Jurkat, Clone E6-1 (cell line): ENCODE results near the gene LRRC30.
A peak's percentile ranks its signal among the peaks of the same experiment; 100 is the strongest.

Experiments used
- DNase-seq: peaks from one replicate; pipeline ENCODE4 v3.0.0-alpha.2; 2011; ENCODE audit warnings: low read depth, low spot score
- H3K4me3 ChIP-seq: 2 replicates; pipeline ENCODE4 v1.5.1; 2011; ENCODE audit warnings: mild to moderate bottlenecking, low read length, control low read depth, moderate library complexity

LRRC30 gene

GRCh38 chr18:7234956-7235355, 4.1 kb downstream of the LRRC30 start:
- H3K4me3 ChIP-seq: no peak overlapping the region
- no peak for DNase-seq

- DNase-seq: no peak
- no peak overlapping the region for H3K4me3 ChIP-seq
Observed at GRCh38 chr18:7236072-7236471, 5.2 kb downstream of the LRRC30 start.

DNA sequence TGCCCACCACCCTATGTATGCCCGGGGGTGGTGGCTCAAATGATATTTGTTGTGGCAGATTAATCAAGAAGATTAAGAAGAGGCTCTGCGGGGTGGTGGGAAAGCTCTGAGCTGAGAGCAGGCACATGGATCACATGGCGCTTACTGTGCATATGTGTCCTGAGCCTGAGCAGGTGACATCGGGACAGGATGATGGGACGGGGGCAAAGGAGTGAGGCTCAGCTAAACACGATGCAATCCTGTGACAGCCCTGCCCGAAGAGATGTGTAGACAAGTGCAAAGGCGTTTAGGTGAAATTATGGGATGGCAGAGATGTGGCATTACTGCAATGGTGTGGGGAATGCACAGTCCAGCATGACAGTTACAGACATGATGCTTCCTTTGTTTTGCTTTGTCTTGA, 6.0 kb downstream of the LRRC30 start:
- no peak for DNase-seq
- H3K4me3 ChIP-seq: no peak overlapping the region

DNA sequence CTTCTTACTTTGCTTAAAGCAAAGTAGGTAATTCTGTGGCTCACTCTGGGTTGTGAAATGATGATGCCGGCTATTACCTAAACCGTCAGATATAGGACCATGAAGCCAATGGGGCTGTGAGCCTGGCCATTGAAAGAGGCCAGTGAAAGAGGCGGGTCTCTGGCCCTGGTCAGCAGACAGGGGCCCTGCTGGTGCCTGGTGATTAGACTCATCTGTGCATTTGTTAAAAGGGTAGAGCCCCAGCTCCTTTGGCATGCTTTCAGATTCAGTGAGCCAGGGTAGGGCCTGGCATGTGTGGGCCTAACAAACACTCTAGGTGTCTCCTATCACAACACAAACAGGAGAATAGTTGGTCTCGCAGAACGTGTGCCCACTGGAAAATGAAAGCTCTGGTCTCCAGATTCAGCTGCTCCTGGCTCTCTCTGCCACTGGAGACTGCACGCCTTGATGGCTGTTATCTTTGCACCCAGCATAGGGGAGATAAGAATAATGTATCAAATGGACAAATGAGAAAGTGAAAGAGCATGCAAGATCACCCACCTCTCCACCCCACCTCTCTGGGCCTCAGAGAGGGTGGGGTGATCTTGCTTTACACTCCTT, 6.9 kb downstream of the LRRC30 start:
- DNase-seq: no peak
- H3K4me3 ChIP-seq: no peak overlapping the region

DNA sequence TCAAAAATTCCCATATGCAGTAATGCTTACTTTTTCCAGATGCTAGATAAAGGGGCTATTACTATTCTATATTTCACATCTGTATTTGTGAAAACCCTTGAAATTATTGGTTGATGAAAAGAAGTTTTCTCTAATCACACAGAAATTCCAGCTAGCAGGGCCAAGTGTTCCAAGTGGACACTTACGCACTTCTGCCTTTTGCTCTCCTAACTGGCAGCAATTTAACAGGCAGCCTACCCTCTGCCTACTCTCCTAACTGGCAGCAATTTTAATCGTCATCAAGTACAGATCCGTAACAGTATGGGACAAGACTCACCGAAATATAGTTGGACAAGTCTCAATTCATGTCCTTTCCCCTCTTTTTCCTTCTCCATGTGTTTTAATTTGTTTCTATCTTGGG, 12.0 kb downstream of the LRRC30 start:
- no peak overlapping the region for H3K4me3 ChIP-seq
- no peak for DNase-seq

GRCh38 chr18:7248877-7249276, 18.0 kb downstream of the LRRC30 start:
- no peak for DNase-seq

DNA sequence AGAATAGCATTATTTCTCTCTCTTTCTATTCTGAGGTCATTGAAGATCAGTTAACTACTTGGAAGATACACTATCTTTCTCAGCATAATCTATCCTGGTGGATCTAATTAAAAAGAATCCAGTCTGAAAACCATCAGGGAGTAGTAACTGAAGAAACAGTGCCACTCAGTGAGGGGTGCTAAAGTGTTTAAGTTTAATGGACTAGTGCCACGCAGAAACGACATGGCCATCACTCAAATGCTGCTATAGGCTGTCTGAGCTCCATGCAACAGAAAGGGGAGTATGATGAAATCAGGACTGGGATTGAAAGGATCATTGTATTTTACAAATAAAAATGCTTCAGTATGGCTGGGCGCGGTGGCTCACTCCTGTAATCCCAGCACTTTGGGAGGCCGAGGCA, 23.3 kb downstream of the LRRC30 start:
- no peak overlapping the region for H3K4me3 ChIP-seq
- no peak for DNase-seq

More at GRCh38 chr18:7248877-7249276, 18.0 kb downstream of the LRRC30 start:
- no peak overlapping the region for H3K4me3 ChIP-seq

DNA sequence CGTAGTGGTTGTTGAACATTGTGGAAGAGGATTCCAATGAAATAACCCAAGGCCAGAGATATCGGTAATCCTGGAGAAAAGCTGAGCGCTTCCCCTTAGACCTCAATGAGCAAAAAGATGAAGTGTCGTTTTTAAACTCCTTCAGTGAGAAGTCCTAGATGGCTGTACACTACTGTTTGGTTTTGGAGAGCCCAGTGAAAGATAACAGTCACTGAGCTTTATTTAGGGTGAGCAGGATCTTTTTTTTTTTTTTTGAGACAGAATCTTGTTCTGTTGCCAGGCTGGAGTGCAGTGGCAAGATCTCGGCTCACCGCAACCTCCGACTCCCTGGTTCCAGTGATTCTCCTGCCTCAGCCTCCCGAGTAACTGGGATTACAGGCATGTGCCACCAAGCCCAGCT, 24.2 kb downstream of the LRRC30 start:
- no peak overlapping the region for H3K4me3 ChIP-seq
- no peak for DNase-seq

- no peak for DNase-seq
- H3K4me3 ChIP-seq: no peak overlapping the region
Observed at GRCh38 chr18:7255643-7256042, 24.8 kb downstream of the LRRC30 start.

DNA sequence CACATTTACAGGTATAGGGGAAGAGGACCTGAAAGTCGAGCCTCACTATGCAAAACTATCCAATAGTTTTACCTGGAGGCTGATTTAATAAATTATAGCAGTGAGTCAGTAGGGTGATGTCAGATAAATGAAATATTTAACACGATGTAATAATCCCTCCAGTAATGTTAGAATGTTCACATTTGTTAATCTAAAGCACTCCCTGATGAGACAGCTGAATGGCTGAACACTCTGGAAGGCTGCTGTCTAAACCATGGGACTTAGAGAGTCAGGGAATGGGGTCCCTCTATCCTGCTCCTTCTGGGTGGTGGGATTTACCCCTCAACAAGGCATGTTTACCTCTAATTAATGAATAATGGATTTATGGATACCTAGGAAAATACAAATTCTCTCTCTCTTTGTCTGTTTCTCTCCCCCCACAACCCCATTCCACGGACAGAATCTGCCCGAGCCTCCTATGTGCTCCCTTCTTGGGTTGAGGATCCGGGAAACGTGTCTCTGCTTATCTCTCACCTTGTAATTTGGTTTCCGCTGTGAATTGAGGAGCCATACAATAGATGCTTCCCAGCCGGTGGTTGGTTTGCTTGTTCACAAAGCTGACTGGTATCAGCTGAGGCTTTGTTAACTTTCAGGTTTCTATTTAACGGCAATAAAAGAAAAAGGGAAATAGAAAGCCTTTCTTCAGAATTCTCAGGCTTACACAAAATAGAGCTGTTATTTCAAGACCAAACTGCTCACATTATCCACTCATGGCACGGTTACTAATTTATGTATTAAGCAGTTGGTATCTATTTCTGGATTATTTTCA, 25.9 kb downstream of the LRRC30 start:
- H3K4me3 ChIP-seq: no peak overlapping the region
- DNase-seq: no peak

DNA sequence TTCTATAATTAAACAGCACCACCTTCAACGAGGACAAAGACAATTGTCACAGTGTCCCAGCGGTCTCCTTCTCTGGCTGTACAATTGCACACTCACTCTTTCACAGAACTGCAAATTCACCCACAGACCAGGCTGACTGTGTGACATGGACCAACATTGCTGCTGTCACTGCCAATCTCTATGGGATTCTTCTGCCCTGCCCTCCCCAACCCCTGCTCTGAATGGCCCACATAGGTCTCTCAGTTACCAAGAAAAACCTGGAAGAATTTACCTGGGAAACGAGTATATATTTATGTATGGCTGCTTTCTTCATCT, 26.5 kb downstream of the LRRC30 start:
- H3K4me3 ChIP-seq: no peak overlapping the region
- DNase-seq: no peak

DNA sequence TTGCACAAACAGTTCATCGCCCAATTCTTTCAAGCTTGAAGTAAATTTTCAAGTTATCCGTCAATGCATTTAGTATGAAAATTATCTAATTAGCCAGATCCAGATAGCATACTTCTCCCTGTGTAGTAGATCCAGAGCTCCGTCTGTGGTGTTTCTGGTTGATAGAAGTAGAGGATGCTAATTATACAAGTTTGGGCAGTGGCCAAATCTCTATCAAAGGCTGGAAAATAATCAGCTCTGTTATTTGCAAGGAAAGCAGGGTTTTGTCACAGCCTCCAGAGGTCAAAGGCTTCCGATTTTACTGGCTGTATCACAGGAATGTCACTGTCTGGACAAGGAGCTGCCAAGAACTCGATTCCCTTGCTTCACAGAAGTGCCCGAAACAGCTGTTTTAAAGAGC, 28.6 kb downstream of the LRRC30 start:
- no peak for DNase-seq
- H3K4me3 ChIP-seq: no peak overlapping the region

DNA sequence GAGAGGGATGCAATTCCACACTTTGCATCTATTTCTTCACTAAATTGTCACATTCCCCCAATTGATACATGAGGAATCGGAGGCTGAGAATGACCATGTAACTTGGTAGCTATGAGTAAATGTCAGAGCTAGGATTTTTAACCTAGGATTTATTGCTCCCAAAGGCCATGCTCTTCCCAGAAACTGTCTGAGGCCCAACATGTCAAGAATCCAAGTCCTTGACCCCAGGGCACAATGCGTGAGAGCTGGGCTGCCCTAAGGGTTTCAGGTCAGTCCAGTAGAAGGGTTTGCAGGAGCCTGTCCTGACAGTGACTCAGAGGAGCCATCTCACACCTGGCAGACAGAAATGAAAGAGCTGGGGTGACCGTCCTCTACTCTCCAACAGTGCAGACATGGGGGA, 30.3 kb downstream of the LRRC30 start:
- DNase-seq: no peak
- no peak overlapping the region for H3K4me3 ChIP-seq

DNA sequence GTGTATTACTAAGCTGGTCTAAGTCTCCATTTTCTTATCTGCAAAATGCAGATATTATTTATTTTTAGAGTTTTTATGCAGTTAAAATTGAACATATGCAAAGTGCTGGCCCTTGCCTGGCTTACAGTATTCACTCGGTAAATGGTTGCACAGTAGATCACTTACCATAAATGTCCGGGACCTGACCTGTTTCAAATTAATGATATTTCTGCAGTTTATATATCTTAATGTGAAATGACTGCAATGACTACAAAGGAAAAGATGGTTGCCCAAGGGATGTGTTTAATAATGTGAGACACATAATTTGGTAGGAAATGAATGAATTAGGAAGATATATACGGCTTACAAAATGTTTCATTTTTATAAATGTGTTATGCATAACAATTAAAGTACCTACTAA, 37.1 kb downstream of the LRRC30 start:
- no peak for DNase-seq
- H3K4me3 ChIP-seq: no peak overlapping the region

DNA sequence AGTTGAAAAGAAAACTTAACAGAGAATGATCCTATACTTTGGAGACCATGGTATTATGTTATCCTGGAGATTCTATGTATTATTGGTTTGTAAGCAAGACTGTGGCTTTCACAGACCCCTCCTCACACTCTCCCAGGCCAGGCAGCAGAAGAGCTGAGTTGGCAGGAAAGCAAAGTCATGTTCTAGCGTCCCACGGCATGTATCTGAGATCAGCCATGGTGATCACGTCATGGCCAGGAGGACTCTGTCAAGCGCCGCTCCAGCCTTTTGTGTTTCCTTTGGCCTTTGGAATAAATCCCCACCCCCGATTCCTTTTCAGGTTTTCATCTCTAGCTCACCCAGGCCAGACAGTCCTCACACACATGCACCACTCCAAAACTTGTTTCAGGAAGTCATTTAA, 39.1 kb downstream of the LRRC30 start:
- DNase-seq: no peak
- H3K4me3 ChIP-seq: no peak overlapping the region

GRCh38 chr18:7272311-7273049, 41.6 kb downstream of the LRRC30 start:
- DNase-seq: peak; percentile 9
- H3K4me3 ChIP-seq: no peak overlapping the region

DNA sequence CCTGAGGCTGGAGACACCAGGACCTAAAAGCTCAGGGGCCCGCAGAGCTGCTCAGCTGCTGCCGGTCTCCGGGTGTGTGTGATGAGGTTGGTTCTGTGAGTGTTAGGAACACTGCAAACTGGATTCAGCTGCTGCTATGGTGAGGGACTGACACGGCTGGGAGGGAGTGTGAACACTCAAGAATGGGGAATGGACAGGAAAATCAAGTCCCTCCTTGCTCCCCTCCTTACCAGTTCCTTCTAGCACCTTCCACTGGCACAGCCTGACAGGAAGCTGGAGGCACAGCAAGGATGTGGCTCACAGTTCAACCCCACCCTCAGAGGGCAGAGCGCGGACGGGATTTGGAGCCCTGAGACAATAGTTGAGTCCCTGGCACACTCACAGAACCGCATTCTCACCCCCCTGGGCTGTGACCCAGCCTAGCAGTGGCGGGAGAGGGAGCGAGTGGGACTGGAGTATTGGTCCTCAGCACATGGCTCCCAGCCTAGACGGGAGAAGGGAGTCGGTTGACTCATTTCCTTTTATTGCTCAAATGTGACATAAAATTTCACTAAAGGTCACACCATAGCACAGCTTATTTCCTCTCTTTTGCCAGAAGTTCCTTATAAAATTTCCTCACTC, 42.5 kb downstream of the LRRC30 start:
- no peak overlapping the region for H3K4me3 ChIP-seq
- DNase-seq: no peak

DNA sequence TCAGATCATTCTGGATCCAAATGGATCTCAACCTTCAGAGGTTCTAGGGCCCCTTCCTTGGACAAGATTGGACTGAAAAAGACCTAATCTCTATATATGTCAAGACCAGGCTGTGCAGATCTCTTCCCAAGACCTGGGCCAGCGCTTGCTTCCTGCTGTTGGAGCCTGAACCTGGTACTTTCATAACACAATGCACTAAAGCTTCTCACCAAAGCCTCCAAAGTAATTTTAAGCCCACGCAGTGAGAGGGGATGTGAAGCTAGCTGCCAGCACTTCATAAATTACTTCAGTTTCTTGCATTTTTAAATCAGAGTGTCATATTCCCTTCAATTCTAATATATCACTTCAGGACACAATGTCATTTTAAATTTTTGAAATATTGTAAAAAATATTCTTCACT, 50.7 kb downstream of the LRRC30 start:
- no peak overlapping the region for H3K4me3 ChIP-seq
- no peak for DNase-seq
